ENCODE results near the gene CAPN15. TPM values are rescaled to one million over a fixed set of nuclear protein-coding genes. Genes with fewer than 3 reads are reported as not detected.

The CAPN15 gene
- total and polyA plus RNA-seq, 9 of the 15 experiments (the other 6 are each of a cell fraction or from before 2014, with no cell fraction given) = 0.62 to 111 (median 14.2) TPM

- TF ChIP-seq PYGO2 (tag; IDR thresholded peaks at IDR 0.05) (no peak), ZNF445 (CRISPR knock-in tag; IDR thresholded peaks at IDR 0.05; ENCODE audit: low read depth) (no peak), CHD2 (IDR thresholded peaks at IDR 0.05; ENCODE audit: low read depth, low read length) (peak; percentile 4; the same call in 1 of the 2 replicates), RAD21 (CRISPR knock-in tag; conservative IDR thresholded peaks at IDR 0.05 in 1 of 2, IDR thresholded peaks at IDR 0.05 in 1 of 2) (0 out of 4 replicates have a peak, but pooled peaks of 1 of the 2 experiments have one; percentile 2), SIN3A (IDR thresholded peaks at IDR 0.05; ENCODE audit: borderline replicate concordance in 2 of 2, control insufficient read depth in 1 of 2, low read depth in 2 of 2, low read length in 2 of 2) (peak in 1 of 2 experiments; percentile 48; a peak in 1 of 4 replicates), E2F1 (CRISPR knock-in tag; IDR thresholded peaks at IDR 0.05) (peak; percentile 59; the same call in 1 of the 2 replicates), HDGF (IDR thresholded peaks at IDR 0.05) (no peak), TSHZ1 (CRISPR knock-in tag; IDR thresholded peaks at IDR 0.05) (no peak), RB1 (IDR thresholded peaks at IDR 0.05; ENCODE audit: low read depth) (no peak; the same call in 1 of the 2 replicates), TARDBP (IDR thresholded peaks at IDR 0.05) (peak; percentile 69)
- TF ChIP-seq, protein P1, sequence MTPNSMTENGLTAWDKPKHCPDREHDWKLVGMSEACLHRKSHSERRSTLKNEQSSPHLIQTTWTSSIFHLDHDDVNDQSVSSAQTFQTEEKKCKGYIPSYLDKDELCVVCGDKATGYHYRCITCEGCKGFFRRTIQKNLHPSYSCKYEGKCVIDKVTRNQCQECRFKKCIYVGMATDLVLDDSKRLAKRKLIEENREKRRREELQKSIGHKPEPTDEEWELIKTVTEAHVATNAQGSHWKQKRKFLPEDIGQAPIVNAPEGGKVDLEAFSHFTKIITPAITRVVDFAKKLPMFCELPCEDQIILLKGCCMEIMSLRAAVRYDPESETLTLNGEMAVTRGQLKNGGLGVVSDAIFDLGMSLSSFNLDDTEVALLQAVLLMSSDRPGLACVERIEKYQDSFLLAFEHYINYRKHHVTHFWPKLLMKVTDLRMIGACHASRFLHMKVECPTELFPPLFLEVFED (CRISPR knock-in tag; conservative IDR thresholded peaks at IDR 0.05) = no peak
- TF ChIP-seq, protein P2, sequence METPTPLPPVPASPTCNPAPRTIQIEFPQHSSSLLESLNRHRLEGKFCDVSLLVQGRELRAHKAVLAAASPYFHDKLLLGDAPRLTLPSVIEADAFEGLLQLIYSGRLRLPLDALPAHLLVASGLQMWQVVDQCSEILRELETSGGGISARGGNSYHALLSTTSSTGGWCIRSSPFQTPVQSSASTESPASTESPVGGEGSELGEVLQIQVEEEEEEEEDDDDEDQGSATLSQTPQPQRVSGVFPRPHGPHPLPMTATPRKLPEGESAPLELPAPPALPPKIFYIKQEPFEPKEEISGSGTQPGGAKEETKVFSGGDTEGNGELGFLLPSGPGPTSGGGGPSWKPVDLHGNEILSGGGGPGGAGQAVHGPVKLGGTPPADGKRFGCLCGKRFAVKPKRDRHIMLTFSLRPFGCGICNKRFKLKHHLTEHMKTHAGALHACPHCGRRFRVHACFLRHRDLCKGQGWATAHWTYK (CRISPR knock-in tag; IDR thresholded peaks at IDR 0.05) = peak; percentile 10; the same call in 1 of the 2 replicates
Observed at GRCh38 chr16:588889-589657, 61.6 kb downstream of the CAPN15 start (continued).

All from K562 (cell line).